ENCODE data around the gene SUSD1.

- TF ChIP-seq SIN3A (IDR thresholded peaks at IDR 0.05; ENCODE audit: borderline replicate concordance, insufficient read depth, low read length), result no peak
- no peak for TF ChIP-seq TAF1 (IDR thresholded peaks at IDR 0.05; ENCODE audit: borderline replicate concordance, insufficient read depth, low read length)
- no peak for TF ChIP-seq POLR2AphosphoS5 (IDR thresholded peaks at IDR 0.05; ENCODE audit: low read depth, low read length)
- no peak for TF ChIP-seq REST (IDR thresholded peaks at IDR 0.05; ENCODE audit: insufficient read depth in 1 of 2, low read depth in 2 of 2, low read length in 2 of 2)
- no peak for TF ChIP-seq FOXP2 (optimal IDR thresholded peaks at IDR 0.05; ENCODE audit: borderline replicate concordance, extremely low read depth, extremely low read length, insufficient read depth)
These were observed 115.7 kb downstream of the SUSD1 start for GRCh38 chr9:112059145-112059965.

All from PFSK-1 (cell line).